ENCODE measurements around the gene PNPLA7. TPM values are rescaled to one million over a fixed set of nuclear protein-coding genes. Genes with fewer than 3 reads are reported as not detected.
"Not testable (repeated sequence)": the region's sequence is repeated elsewhere in the genome, so short reads cannot be mapped to it uniquely, and the experiment has no call there.

PNPLA7 gene
- total RNA-seq, 4 donors from 2014 or later = 12.2 to 97.0 (median 33.3) TPM

DNA sequence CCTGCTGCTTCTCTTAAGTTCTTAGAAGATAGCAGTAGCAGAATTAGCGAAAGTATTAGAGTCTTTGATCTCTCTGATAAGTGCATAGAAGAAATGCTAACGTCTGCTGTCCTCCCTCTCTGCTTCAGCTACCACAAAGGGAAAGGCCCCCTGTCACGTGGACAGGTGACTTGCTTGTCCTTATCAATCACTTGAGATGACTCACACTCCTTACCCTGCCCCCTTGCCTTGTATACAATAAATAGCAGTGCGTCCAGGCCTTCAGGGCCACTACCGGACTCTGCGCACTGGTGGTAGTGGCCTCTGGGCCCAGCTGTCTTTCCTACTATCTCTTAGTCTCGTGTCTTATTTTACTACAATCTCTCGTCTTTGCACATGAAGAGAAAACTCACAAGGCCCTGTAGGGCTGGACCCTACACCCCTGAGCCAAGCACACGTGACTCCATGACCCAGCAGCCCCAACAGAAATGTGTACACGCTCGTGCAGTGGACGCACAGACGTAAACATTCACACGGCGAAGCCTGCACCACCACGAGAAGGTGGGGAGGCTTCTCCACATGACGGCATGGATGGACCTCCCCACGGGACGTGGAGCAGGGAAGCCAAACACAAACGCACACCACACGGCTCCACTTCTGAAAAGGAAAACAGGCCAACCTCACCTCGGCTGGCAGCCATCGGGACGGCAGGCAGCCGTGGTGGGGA is 38.3 kb downstream of the PNPLA7 start:
- peaks cover 26% of the 10 kb centered on the region for H3K36me3 ChIP-seq
- H3K4me3 ChIP-seq = no peak overlapping the region
- 86% methylated on average over 24 of the region's 25 CpGs for WGBS
- no peaks in the 10 kb centered on the region for H3K4me1 ChIP-seq
- H3K27ac ChIP-seq = no peak overlapping the region
- H3K27me3 ChIP-seq = no peaks in the 10 kb centered on the region
- no peaks in the 10 kb centered on the region for H3K9me3 ChIP-seq
- TF ChIP-seq POLR2AphosphoS5 (IDR thresholded peaks at IDR 0.05) (no peak), EP300 (IDR thresholded peaks at IDR 0.05) (no peak), POLR2A (IDR thresholded peaks at IDR 0.05) (no peak)
- TF ChIP-seq, protein P1, sequence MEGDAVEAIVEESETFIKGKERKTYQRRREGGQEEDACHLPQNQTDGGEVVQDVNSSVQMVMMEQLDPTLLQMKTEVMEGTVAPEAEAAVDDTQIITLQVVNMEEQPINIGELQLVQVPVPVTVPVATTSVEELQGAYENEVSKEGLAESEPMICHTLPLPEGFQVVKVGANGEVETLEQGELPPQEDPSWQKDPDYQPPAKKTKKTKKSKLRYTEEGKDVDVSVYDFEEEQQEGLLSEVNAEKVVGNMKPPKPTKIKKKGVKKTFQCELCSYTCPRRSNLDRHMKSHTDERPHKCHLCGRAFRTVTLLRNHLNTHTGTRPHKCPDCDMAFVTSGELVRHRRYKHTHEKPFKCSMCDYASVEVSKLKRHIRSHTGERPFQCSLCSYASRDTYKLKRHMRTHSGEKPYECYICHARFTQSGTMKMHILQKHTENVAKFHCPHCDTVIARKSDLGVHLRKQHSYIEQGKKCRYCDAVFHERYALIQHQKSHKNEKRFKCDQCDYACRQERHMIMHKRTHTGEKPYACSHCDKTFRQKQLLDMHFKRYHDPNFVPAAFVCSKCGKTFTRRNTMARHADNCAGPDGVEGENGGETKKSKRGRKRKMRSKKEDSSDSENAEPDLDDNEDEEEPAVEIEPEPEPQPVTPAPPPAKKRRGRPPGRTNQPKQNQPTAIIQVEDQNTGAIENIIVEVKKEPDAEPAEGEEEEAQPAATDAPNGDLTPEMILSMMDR (IDR thresholded peaks at IDR 0.05) = no peak
- DNase-seq (ENCODE audit: low spot score in 2 of 2) = no peak

DNA sequence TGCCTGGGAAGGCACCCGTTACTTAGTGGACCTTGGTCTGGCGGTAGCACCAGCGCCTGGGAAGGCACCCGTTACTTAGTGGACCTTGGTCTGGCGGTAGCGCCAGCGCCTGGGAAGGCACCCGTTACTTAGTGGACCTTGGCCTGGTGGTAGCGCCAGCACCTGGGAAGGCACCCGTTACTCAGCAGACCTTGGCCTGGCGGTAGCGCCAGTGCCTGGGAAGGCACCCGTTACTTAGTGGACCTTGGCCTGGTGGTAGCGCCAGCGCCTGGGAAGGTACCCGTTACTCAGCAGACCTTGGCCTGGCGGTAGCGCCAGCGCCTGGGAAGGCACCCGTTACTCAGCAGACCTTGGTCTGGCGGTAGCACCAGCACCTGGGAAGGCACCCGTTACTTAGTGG is 39.1 kb downstream of the PNPLA7 start:
- not testable (repeated sequence) for DNase-seq (ENCODE audit: low spot score in 2 of 2); H3K27ac ChIP-seq; H3K4me3 ChIP-seq; H3K27me3 ChIP-seq; H3K9me3 ChIP-seq; H3K4me1 ChIP-seq
- WGBS = 100% methylated on average over 1 of the region's 22 CpGs
- peaks cover 26% of the 10 kb centered on the region for H3K36me3 ChIP-seq

DNA sequence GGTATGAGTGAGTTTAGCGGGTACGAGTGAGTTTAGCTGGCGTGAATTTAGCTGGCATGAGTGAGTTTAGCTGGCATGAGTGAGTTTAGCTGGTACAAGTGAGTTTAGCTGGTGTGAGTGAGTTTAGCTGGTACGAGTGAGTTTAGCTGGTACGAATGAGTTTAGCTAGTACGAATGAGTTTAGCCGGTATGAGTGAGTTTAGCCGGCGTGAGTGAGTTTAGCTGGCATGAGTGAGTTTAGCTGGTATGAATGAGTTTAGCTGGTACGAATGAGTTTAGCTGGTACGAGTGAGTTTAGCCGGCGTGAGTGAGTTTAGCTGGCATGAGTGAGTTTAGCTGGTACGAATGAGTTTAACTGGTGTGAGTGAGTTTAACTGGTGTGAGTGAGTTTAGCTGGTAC is 41.0 kb downstream of the PNPLA7 start:
- H3K27ac ChIP-seq = no peak overlapping the region
- H3K4me3 ChIP-seq = no peak overlapping the region
- DNase-seq (ENCODE audit: low spot score in 2 of 2) = no peak
- no peaks in the 10 kb centered on the region for H3K4me1 ChIP-seq
- no peaks in the 10 kb centered on the region for H3K9me3 ChIP-seq
- 91% methylated on average over 14 of the region's 14 CpGs for WGBS
- TF ChIP-seq, protein P1 (IDR thresholded peaks at IDR 0.05) = no peak
- TF ChIP-seq POLR2A (IDR thresholded peaks at IDR 0.05) = no peak
- TF ChIP-seq EP300 (IDR thresholded peaks at IDR 0.05) = no peak
- no peak for TF ChIP-seq POLR2AphosphoS5 (IDR thresholded peaks at IDR 0.05)
- H3K36me3 ChIP-seq = peaks cover 20% of the 10 kb centered on the region
- H3K27me3 ChIP-seq = no peaks in the 10 kb centered on the region

DNA sequence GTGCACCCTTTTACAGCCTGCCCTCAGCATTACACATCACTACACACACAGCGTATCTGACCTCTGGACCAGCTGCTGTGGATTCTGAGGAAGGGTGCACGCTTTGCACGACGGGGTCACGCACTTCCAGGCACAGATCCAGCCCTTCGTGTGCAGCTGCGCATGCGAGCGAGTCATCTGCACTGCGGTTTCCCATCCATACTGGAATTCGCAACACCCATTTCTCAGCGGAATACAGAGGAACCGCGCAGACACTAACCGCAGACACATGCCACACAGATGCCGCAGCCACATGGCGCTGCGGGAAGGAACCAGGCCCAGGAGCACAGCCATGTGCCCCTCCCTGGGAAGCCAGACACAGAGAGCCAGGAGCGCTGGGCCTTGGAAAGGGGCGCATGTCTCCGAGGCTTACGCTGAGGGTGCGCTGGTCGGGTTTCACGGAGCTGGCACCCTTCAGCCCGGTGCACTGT is 43.5 kb downstream of the PNPLA7 start:
- Histone ChIP-seq H3K27ac (no peak overlapping the region), H3K4me1 (no peaks in the 10 kb centered on the region), H3K27me3 (no peaks in the 10 kb centered on the region), H3K4me3 (no peak overlapping the region), H3K36me3 (peaks cover 14% of the 10 kb centered on the region), H3K9me3 (no peaks in the 10 kb centered on the region)
- TF ChIP-seq POLR2AphosphoS5 (IDR thresholded peaks at IDR 0.05) = no peak
- TF ChIP-seq, protein P1 (IDR thresholded peaks at IDR 0.05) = no peak
- TF ChIP-seq POLR2A (IDR thresholded peaks at IDR 0.05) = no peak
- TF ChIP-seq EP300 (IDR thresholded peaks at IDR 0.05) = no peak
- no peak for DNase-seq (ENCODE audit: low spot score in 2 of 2)
- WGBS = 46% methylated on average over 7 of the region's 26 CpGs

DNA sequence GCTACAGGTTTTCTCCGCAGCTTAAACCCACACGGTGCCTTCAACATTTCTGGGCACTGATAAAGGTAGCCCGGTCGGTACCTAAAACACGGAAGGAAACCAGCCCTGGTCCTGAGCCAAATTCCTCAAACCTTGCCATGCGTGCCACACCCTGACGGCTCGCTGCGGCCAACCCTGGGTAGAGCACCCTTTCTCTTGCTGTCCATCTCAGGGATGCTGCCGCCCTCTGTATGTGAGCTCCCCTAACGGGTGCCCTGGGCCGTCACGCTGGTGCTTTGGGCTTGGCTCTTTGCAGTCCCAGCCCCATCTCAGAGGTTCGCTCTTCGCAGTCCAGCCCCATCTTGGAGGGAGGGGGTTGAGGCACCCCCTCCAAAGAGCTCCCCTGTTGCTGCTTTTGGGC is 43.9 kb downstream of the PNPLA7 start:
- no peak for DNase-seq (ENCODE audit: low spot score in 2 of 2)
- no peak overlapping the region for H3K4me3 ChIP-seq
- peaks cover 16% of the 10 kb centered on the region for H3K36me3 ChIP-seq
- no peaks in the 10 kb centered on the region for H3K27me3 ChIP-seq
- H3K27ac ChIP-seq = no peak overlapping the region
- WGBS = 84% methylated on average over 15 of the region's 15 CpGs
- no peaks in the 10 kb centered on the region for H3K4me1 ChIP-seq
- no peaks in the 10 kb centered on the region for H3K9me3 ChIP-seq
- no peak for TF ChIP-seq EP300 (IDR thresholded peaks at IDR 0.05)

DNA sequence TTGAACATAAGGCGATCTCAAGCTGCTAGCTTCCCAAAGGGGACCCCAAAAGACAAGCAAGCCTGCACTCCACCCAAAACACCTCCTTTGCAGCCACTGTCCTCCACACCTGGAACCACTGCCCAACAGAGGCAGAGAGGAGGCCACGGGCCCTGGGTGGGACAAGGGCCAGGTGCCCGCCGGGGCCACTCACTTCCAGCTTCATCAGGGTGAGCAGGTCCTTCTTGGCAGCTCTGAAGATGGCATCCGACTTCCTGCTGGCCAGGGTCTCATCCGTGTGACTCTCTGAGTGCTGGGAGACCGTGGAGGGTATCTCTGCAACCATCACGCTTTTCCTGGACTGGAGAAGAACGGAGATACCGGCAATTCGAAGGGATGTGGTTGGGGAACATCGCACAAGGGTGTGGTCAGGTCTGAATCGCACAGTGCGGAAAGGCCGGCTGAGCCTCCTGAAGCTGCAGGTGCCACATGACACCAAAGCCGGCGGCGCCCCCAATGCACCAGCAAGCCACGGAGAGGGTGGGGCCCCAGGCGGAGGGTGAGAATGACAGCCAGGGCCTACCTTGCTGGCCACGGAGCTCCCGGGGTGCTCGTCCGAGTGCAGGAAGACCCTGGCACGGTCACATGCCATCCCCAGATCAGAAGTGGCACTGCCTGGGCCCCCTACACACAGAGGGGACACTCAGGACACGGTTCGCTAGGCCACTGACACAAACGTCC is 44.6 kb downstream of the PNPLA7 start:
- H3K4me1 ChIP-seq = no peaks in the 10 kb centered on the region
- H3K4me3 ChIP-seq = no peak overlapping the region
- H3K36me3 ChIP-seq = peaks cover 20% of the 10 kb centered on the region
- WGBS = 89% methylated on average over 15 of the region's 28 CpGs
- DNase-seq (ENCODE audit: low spot score in 2 of 2) = no peak
- H3K27ac ChIP-seq = no peak overlapping the region
- TF ChIP-seq POLR2AphosphoS5 (IDR thresholded peaks at IDR 0.05) (no peak), POLR2A (IDR thresholded peaks at IDR 0.05) (no peak), EP300 (IDR thresholded peaks at IDR 0.05) (no peak)
- TF ChIP-seq, protein P1 (IDR thresholded peaks at IDR 0.05) = no peak
- H3K9me3 ChIP-seq = no peaks in the 10 kb centered on the region
- H3K27me3 ChIP-seq = no peaks in the 10 kb centered on the region

Data from suprapubic skin (tissue), 4 donors.